HepG2 (cell line): ENCODE data around the gene PCYT2. TPM values are rescaled to one million over a fixed set of nuclear protein-coding genes. Genes with fewer than 3 reads are reported as not detected.

Source experiments
- ATAC-seq: fragments of 200-7000 bp; cut with Tn5 transposase; 3 replicates; pipeline ENCODE4 v1.9.1; 2020; ENCODE audit warnings: mild to moderate bottlenecking, moderate library complexity
- BruUV-seq: library from RNA; stranded (reverse); fragments of 400-500 nt; replicated peaks from 2 replicates; lab custom pipeline; 2021; lab: Mats Ljungman, UMichigan
- CTCF ChIA-PET: fragments of 300-600 bp; formaldehyde crosslinking; extraction: SDS; loops from one replicate; lab custom pipeline; 2021; ENCODE audit warnings: low total read pairs, inconsistent platforms, low intra/inter-chr PET ratio; lab: Yijun Ruan, JAX
- POLR2A ChIA-PET: fragments of 350-600 bp; sonication (Branson Sonifier 250); formaldehyde crosslinking; loops from one replicate; lab custom pipeline; 2020; ENCODE audit warnings: antibody characterized with exemption, inconsistent platforms; lab: Yijun Ruan, JAX
- DNase-seq: peaks from one replicate; pipeline ENCODE4 v3.0.0-alpha.2; 2015; ENCODE audit warnings: low spot score
- FAIRE-seq: peaks from 3 replicates; lab custom pipeline; 2011; peaks lifted over from hg19 to GRCh38; lab: Jason Lieb, UNC
- H2AFZ ChIP-seq: one replicate; pipeline ENCODE4 v1.6.1; 2011; ENCODE audit warnings: low read length, inconsistent platforms
- H3K27ac ChIP-seq: fragments of 300-600 bp; 3 replicates; pipeline ENCODE4 v1.8.0; 2011; ENCODE audit warnings: mixed run types, mild to moderate bottlenecking, mixed read lengths, low read length, inconsistent platforms; ENCODE audit not compliant: insufficient read depth; ENCODE audit errors: extremely low read length
- H3K27me3 ChIP-seq, 2 experiments: fragments of 200-600 bp in 1 of 2; 2 replicates in 1 of 2; 3 replicates in 1 of 2; pipeline versions ENCODE4 v1.6.0 to v1.8.0; 2011; ENCODE audit warnings: low read length in 2 of 2, mild to moderate bottlenecking in 2 of 2, moderate library complexity in 2 of 2, inconsistent platforms in 1 of 2; ENCODE audit not compliant: insufficient read depth in 2 of 2, control insufficient read depth in 1 of 2
- H3K36me3 ChIP-seq, 2 experiments: fragments of 200-600 bp in 1 of 2; replicated peaks in 1 of 2; 2 replicates in 1 of 2; 3 replicates in 1 of 2; pipeline versions ENCODE4 v1.5.1 to v1.8.0; 2011; ENCODE audit warnings: low read length in 2 of 2, inconsistent platforms in 1 of 2; ENCODE audit not compliant: insufficient read depth in 2 of 2, control insufficient read depth in 1 of 2
- H3K4me1 ChIP-seq: 2 replicates; pipeline ENCODE4 v1.5.1; 2012; ENCODE audit warnings: low read length, inconsistent platforms; ENCODE audit not compliant: insufficient read depth
- H3K4me2 ChIP-seq: 2 replicates; pipeline ENCODE4 v1.6.0; 2011; ENCODE audit warnings: low read depth, low read length, inconsistent platforms
- H3K4me3 ChIP-seq, 3 experiments: fragments of 200-600 bp in 1 of 3; sonication (generic), shearing (Covaris generic) in 1 of 3; replicated peaks in 1 of 3; 2 replicates each; pipeline ENCODE4 v1.5.1; 2011 to 2016; ENCODE audit warnings: low read length in 3 of 3, inconsistent platforms in 2 of 3, low read depth in 2 of 3, mild to moderate bottlenecking in 2 of 3, control low read depth in 1 of 3, mixed read lengths in 1 of 3; ENCODE audit not compliant: insufficient read depth in 1 of 3
- H3K79me2 ChIP-seq: one replicate; pipeline ENCODE4 v1.6.1; 2011; ENCODE audit warnings: low read length, inconsistent platforms; ENCODE audit not compliant: insufficient read depth
- H3K9ac ChIP-seq: 2 replicates; pipeline ENCODE4 v1.6.0; 2011; ENCODE audit warnings: mild to moderate bottlenecking, low read depth, low read length, inconsistent platforms; ENCODE audit not compliant: insufficient read depth
- H3K9me3 ChIP-seq: 2 replicates; pipeline ENCODE4 v1.5.1; 2012; ENCODE audit warnings: mild to moderate bottlenecking, low read length
- H4K20me1 ChIP-seq: 2 replicates; pipeline ENCODE4 v1.6.0; 2011; ENCODE audit warnings: inconsistent platforms, mild to moderate bottlenecking, low read length, moderate library complexity; ENCODE audit not compliant: insufficient read depth
- E2F5 ChIP-seq: sonication (generic); formaldehyde crosslinking; conservative IDR thresholded peaks from 2 replicates; pipeline ENCODE4 v1.4.0; 2020; ENCODE audit warnings: missing genetic modification reagents
- HDAC1 ChIP-seq: sonication (generic); formaldehyde crosslinking; IDR thresholded peaks from 2 replicates; pipeline ENCODE4 v1.5.1; 2020; ENCODE audit warnings: mild to moderate bottlenecking, missing genetic modification reagents
- KLF16 ChIP-seq, 2 experiments: sonication (generic) in 1 of 2; formaldehyde crosslinking in 1 of 2; IDR thresholded peaks; 2 replicates each; pipeline versions ENCODE4 v1.6.1 to v1.8.0; 2016 to 2023; ENCODE audit warnings: missing genetic modification reagents in 2 of 2, missing compliant biosample characterization in 1 of 2
- SOX5 ChIP-seq: IDR thresholded peaks from 2 replicates; pipeline ENCODE4 v1.6.1; 2016; ENCODE audit warnings: borderline replicate concordance
- TFDP2 ChIP-seq: sonication (generic); formaldehyde crosslinking; IDR thresholded peaks from 2 replicates; pipeline ENCODE4 v1.4.0; 2020; ENCODE audit warnings: missing genetic modification reagents
- USF2 ChIP-seq, 2 experiments: sonication (generic) in 1 of 2; formaldehyde crosslinking in 1 of 2; IDR thresholded peaks; 2 replicates each; pipeline versions ENCODE4 v1.5.1 to v1.6.1; 2011 to 2020; ENCODE audit warnings: borderline replicate concordance in 1 of 2, low read depth in 1 of 2, low read length in 1 of 2, mild to moderate bottlenecking in 1 of 2, missing genetic modification reagents in 1 of 2, moderate library complexity in 1 of 2
- XBP1 ChIP-seq: sonication (generic); formaldehyde crosslinking; IDR thresholded peaks from 2 replicates; pipeline ENCODE4 v1.5.0; 2020; ENCODE audit warnings: missing genetic modification reagents
- ZBTB4 ChIP-seq: sonication (generic); formaldehyde crosslinking; IDR thresholded peaks from 2 replicates; pipeline ENCODE4 v1.4.0; 2020; ENCODE audit warnings: missing genetic modification reagents, mild to moderate bottlenecking, borderline replicate concordance
- ZBTB7A ChIP-seq: sonication (generic); formaldehyde crosslinking; IDR thresholded peaks from 2 replicates; pipeline ENCODE4 v1.8.0; 2022; ENCODE audit warnings: mild to moderate bottlenecking, missing genetic modification reagents
- ZNF274 ChIP-seq: sonication (generic); formaldehyde crosslinking; IDR thresholded peaks from 2 replicates; pipeline ENCODE4 v1.5.1; 2020; ENCODE audit warnings: mild to moderate bottlenecking, missing genetic modification reagents
- ZNF496 ChIP-seq: sonication (generic); formaldehyde crosslinking; IDR thresholded peaks from 2 replicates; pipeline ENCODE4 v1.8.1; 2023; ENCODE audit warnings: mild to moderate bottlenecking, moderate library complexity, missing genetic modification reagents; ENCODE audit not compliant: insufficient replicate concordance
- ZNF839 ChIP-seq: sonication (generic); formaldehyde crosslinking; IDR thresholded peaks from 2 replicates; pipeline ENCODE4 v1.4.0; 2020; ENCODE audit warnings: missing genetic modification reagents, mild to moderate bottlenecking, borderline replicate concordance
- WGBS: methylation state at CpG from one replicate; pipeline ENCODE4 v1.1.6; 2017; ENCODE audit warnings: low lambda C conversion rate; 5-methylcytosine and 5-hydroxymethylcytosine counted together
- in situ Hi-C: cut with HindIII; loops from 2 replicates; pipeline ENCODE4 v1.10.0; 2017; ENCODE audit warnings: low pct_unique_long_range_greater_than_20kb; ENCODE audit not compliant: extremely low pct_ligation_motif_present
- intact Hi-C: fragments of 100-400 bp; cut with micrococcal nuclease; formaldehyde crosslinking; loops from one replicate; pipeline ENCODE4 v1.10.0; 2022; ENCODE audit not compliant: unreplicated experiment
- polyA plus RNA-seq, 8 experiments: library from polyadenylated mRNA; depleted of rRNA in 3 of 8; stranded (reverse) in 7 of 8; unstranded in 1 of 8; fragments of >200 nt; fragmentation: Illumina TruSeq in 4 of 8; extraction: Trizol in 4 of 8; gene quantifications; 2 replicates each; pipeline versions ENCODE4 v1.2.1 to v1.2.3, GENCODE V29; 2011 to 2016; ENCODE audit warnings: low read depth in 4 of 8, missing spikeins in 1 of 8, mixed read lengths in 1 of 8; ENCODE audit not compliant: insufficient read depth in 1 of 8
- total RNA-seq, 5 experiments: library from RNA; depleted of rRNA; stranded (reverse); fragments of >200 nt; fragmentation: Illumina TruSeq; extraction: Trizol; gene quantifications; 2 replicates each; pipeline ENCODE4 v1.2.3, GENCODE V29; 2016; ENCODE audit warnings: low read depth in 1 of 5

The PCYT2 gene
- total and polyA plus RNA-seq, 2 of the 13 experiments (the other 11 are each of a cell fraction or from before 2014, with no cell fraction given) = 147 to 297 TPM

GRCh38 chr17:81909966-81910839 lies 996 bp downstream of the PCYT2 start (continued):
- TF ChIP-seq ZBTB4 (CRISPR knock-in tag) = no peak
- TF ChIP-seq ZNF839 (CRISPR knock-in tag) = no peak

GRCh38 chr17:81909231-81909630 lies 2.0 kb downstream of the PCYT2 start:
- Histone ChIP-seq H3K4me1 (peaks cover 38% of the 10 kb centered on the region), H3K27me3 (no peaks in the 10 kb centered on the region; a peak in 1 of 5 replicates), H3K9ac (peak overlapping the region; percentile 99), H3K36me3 (peaks cover 55 to 77% of the 10 kb centered on the region in 2 experiments), H3K27ac (peak overlapping the region; percentile 99), H3K4me3 (peak overlapping the region in 1 of 3 experiments; percentile 99; a peak in 2 of 6 replicates), H3K9me3 (no peaks in the 10 kb centered on the region), H3K4me2 (peak overlapping the region; percentile 99), H3K79me2 (peaks cover 33% of the 10 kb centered on the region), H4K20me1 (peaks cover 10% of the 10 kb centered on the region; the same call in 1 of the 2 replicates), H2AFZ (no peak overlapping the region)
- POLR2A ChIA-PET = interaction anchor here (0.8 to 3.5 kb wide), 15 partner anchors 8 to 128 kb away, joined by 3 to 52 read pairs (median 4); partner anchors contain the start of genes ALYREF, ANAPC11, ARHGDIA and CENPX
- WGBS = 94% methylated on average over 7 of the region's 12 CpGs
- intact Hi-C loops (no loop called here), in situ Hi-C loops (no loop called here)
- CTCF ChIA-PET = no interaction called here
- BruUV-seq = no TSS peak
- ATAC-seq (no peak), FAIRE-seq (no peak), DNase-seq (no peak)
- TF ChIP-seq USF2 (IDR thresholded peaks at IDR 0.05; ENCODE audit: low read depth, low read length) = no peak
- TF ChIP-seq USF2 (CRISPR knock-in tag; IDR thresholded peaks at IDR 0.05; ENCODE audit: borderline replicate concordance) = no peak
- TF ChIP-seq ZNF274 (CRISPR knock-in tag) = 0 out of 2 replicates have a peak, but pooled peaks have one; percentile 33
- TF ChIP-seq KLF16 (CRISPR knock-in tag; IDR thresholded peaks at IDR 0.05) = 0 out of 4 replicates have a peak, but pooled peaks of 1 of the 2 experiments have one; percentile 80
- no peak for TF ChIP-seq ZBTB7A (CRISPR knock-in tag)
- TF ChIP-seq SOX5 = no peak
- TF ChIP-seq E2F5 (CRISPR knock-in tag) = no peak
- no peak for TF ChIP-seq HDAC1 (CRISPR knock-in tag)
- TF ChIP-seq XBP1 = no peak
- TF ChIP-seq ZNF496 (CRISPR knock-in tag) = no peak
- TF ChIP-seq TFDP2 (CRISPR knock-in tag) = no peak
